Measurements from ENCODE around the gene DPF3.

Gene DPF3

GRCh38 chr14:72888636-72889201, 5.2 kb downstream of the DPF3 start:
- no peak overlapping the region for H3K18ac ChIP-seq (ENCODE audit: low read length)
- no CpG with 5 or more reads among the region's 2 CpGs for WGBS (ENCODE audit: extremely low coverage, insufficient coverage, low lambda C conversion rate)
- H3K9ac ChIP-seq (ENCODE audit: low read length): no peak overlapping the region

GRCh38 chr14:72888192-72888591, 5.7 kb downstream of the DPF3 start:
- Histone ChIP-seq H3K4me3 (ENCODE audit: low read length) (no peak overlapping the region), H4K8ac (ENCODE audit: low read depth, low read length) (no peak overlapping the region), H3K23ac (ENCODE audit: low read length) (no peak overlapping the region), H3K4ac (ENCODE audit: low read depth, low read length) (no peak overlapping the region), H3K4me2 (ENCODE audit: low read length) (no peak overlapping the region), H3K18ac (ENCODE audit: low read length) (no peak overlapping the region), H2AK5ac (ENCODE audit: low read length) (no peak overlapping the region), H3K27ac (ENCODE audit: low read depth, low read length) (no peak overlapping the region), H3K36me3 (ENCODE audit: control insufficient read depth, insufficient read depth, low read length) (no peaks in the 10 kb centered on the region), H2BK5ac (ENCODE audit: low read length) (no peak overlapping the region), H3K79me2 (ENCODE audit: control insufficient read depth, insufficient read depth, low read length) (no peaks in the 10 kb centered on the region), H3K56ac (ENCODE audit: low read length) (no peak overlapping the region), H3K4me1 (ENCODE audit: control insufficient read depth, low read depth, low read length) (peaks cover 5% of the 10 kb centered on the region), H3K27me3 (ENCODE audit: insufficient read depth, low read length, poor library complexity) (peaks cover 25% of the 10 kb centered on the region), H2BK15ac (replicated peaks; ENCODE audit: low read depth) (no peak overlapping the region), H4K5ac (ENCODE audit: low read length) (no peak overlapping the region), H2BK120ac (ENCODE audit: low read depth, low read length) (no peak overlapping the region), H3K9ac (ENCODE audit: low read length) (no peak overlapping the region), H3K79me1 (ENCODE audit: low read length) (no peaks in the 10 kb centered on the region)
- no peak for DNase-seq
- WGBS (ENCODE audit: extremely low coverage, insufficient coverage, low lambda C conversion rate): no CpG with 5 or more reads among the region's 2 CpGs

More at GRCh38 chr14:72888636-72889201, 5.2 kb downstream of the DPF3 start:
- H2AK5ac ChIP-seq (ENCODE audit: low read length): no peak overlapping the region
- no peak overlapping the region for H2BK120ac ChIP-seq (ENCODE audit: low read depth, low read length)
- DNase-seq: no peak
- H4K8ac ChIP-seq (ENCODE audit: low read depth, low read length): no peak overlapping the region
- no peak overlapping the region for H3K27ac ChIP-seq (ENCODE audit: low read depth, low read length)
- H3K4ac ChIP-seq (ENCODE audit: low read depth, low read length): no peak overlapping the region
- no peak overlapping the region for H3K4me3 ChIP-seq (ENCODE audit: low read length)
- no peaks in the 10 kb centered on the region for H3K79me2 ChIP-seq (ENCODE audit: control insufficient read depth, insufficient read depth, low read length)
- peaks cover 5% of the 10 kb centered on the region for H3K4me1 ChIP-seq (ENCODE audit: control insufficient read depth, low read depth, low read length)
- no peak overlapping the region for H2BK5ac ChIP-seq (ENCODE audit: low read length)
- no peaks in the 10 kb centered on the region for H3K36me3 ChIP-seq (ENCODE audit: control insufficient read depth, insufficient read depth, low read length)
- no peak overlapping the region for H3K56ac ChIP-seq (ENCODE audit: low read length)
- no peak overlapping the region for H2BK15ac ChIP-seq (replicated peaks; ENCODE audit: low read depth)
- H3K23ac ChIP-seq (ENCODE audit: low read length): no peak overlapping the region
- no peaks in the 10 kb centered on the region for H3K79me1 ChIP-seq (ENCODE audit: low read length)
- no peak overlapping the region for H3K4me2 ChIP-seq (ENCODE audit: low read length)
- no peak overlapping the region for H4K5ac ChIP-seq (ENCODE audit: low read length)
- peaks cover 25% of the 10 kb centered on the region for H3K27me3 ChIP-seq (ENCODE audit: insufficient read depth, low read length, poor library complexity)

GRCh38 chr14:72887514-72887913, 6.4 kb downstream of the DPF3 start:
- H3K4me3 ChIP-seq (ENCODE audit: low read length): no peak overlapping the region
- H3K4me2 ChIP-seq (ENCODE audit: low read length): no peak overlapping the region
- H3K23ac ChIP-seq (ENCODE audit: low read length): no peak overlapping the region
- no peaks in the 10 kb centered on the region for H3K79me1 ChIP-seq (ENCODE audit: low read length)
- no peak for DNase-seq
- no peaks in the 10 kb centered on the region for H3K36me3 ChIP-seq (ENCODE audit: control insufficient read depth, insufficient read depth, low read length)
- H3K27ac ChIP-seq (ENCODE audit: low read depth, low read length): no peak overlapping the region
- H2BK15ac ChIP-seq (replicated peaks; ENCODE audit: low read depth): no peak overlapping the region
- no peak overlapping the region for H4K8ac ChIP-seq (ENCODE audit: low read depth, low read length)
- no CpG with 5 or more reads among the region's 3 CpGs for WGBS (ENCODE audit: extremely low coverage, insufficient coverage, low lambda C conversion rate)
- no peaks in the 10 kb centered on the region for H3K79me2 ChIP-seq (ENCODE audit: control insufficient read depth, insufficient read depth, low read length)
- no peak overlapping the region for H3K18ac ChIP-seq (ENCODE audit: low read length)
- no peak overlapping the region for H3K9ac ChIP-seq (ENCODE audit: low read length)
- H3K27me3 ChIP-seq (ENCODE audit: insufficient read depth, low read length, poor library complexity): peaks cover 20% of the 10 kb centered on the region
- no peak overlapping the region for H4K5ac ChIP-seq (ENCODE audit: low read length)
- no peak overlapping the region for H3K56ac ChIP-seq (ENCODE audit: low read length)
- peaks cover 5% of the 10 kb centered on the region for H3K4me1 ChIP-seq (ENCODE audit: control insufficient read depth, low read depth, low read length)
- H2BK5ac ChIP-seq (ENCODE audit: low read length): no peak overlapping the region
- no peak overlapping the region for H3K4ac ChIP-seq (ENCODE audit: low read depth, low read length)
- no peak overlapping the region for H2AK5ac ChIP-seq (ENCODE audit: low read length)
- H2BK120ac ChIP-seq (ENCODE audit: low read depth, low read length): no peak overlapping the region

- Histone ChIP-seq H2BK15ac (replicated peaks; ENCODE audit: low read depth) (no peak overlapping the region), H3K23ac (ENCODE audit: low read length) (no peak overlapping the region), H3K27ac (ENCODE audit: low read depth, low read length) (no peak overlapping the region), H3K4me3 (ENCODE audit: low read length) (no peak overlapping the region), H3K56ac (ENCODE audit: low read length) (peak overlapping the region; percentile 38), H3K9ac (ENCODE audit: low read length) (no peak overlapping the region), H2AK5ac (ENCODE audit: low read length) (no peak overlapping the region), H3K4ac (ENCODE audit: low read depth, low read length) (no peak overlapping the region), H3K4me1 (ENCODE audit: control insufficient read depth, low read depth, low read length) (peaks cover 2% of the 10 kb centered on the region), H3K36me3 (ENCODE audit: control insufficient read depth, insufficient read depth, low read length) (no peaks in the 10 kb centered on the region), H2BK120ac (ENCODE audit: low read depth, low read length) (no peak overlapping the region), H3K79me1 (ENCODE audit: low read length) (no peaks in the 10 kb centered on the region), H2BK5ac (ENCODE audit: low read length) (no peak overlapping the region), H3K4me2 (ENCODE audit: low read length) (no peak overlapping the region), H3K27me3 (ENCODE audit: insufficient read depth, low read length, poor library complexity) (no peaks in the 10 kb centered on the region), H4K5ac (ENCODE audit: low read length) (no peak overlapping the region), H3K79me2 (ENCODE audit: control insufficient read depth, insufficient read depth, low read length) (no peaks in the 10 kb centered on the region), H4K8ac (ENCODE audit: low read depth, low read length) (no peak overlapping the region), H3K18ac (ENCODE audit: low read length) (no peak overlapping the region)
- DNase-seq: no peak
- WGBS (ENCODE audit: extremely low coverage, insufficient coverage, low lambda C conversion rate): no CpG with 5 or more reads among the region's 4 CpGs
Measured at GRCh38 chr14:72884386-72884785, 9.5 kb downstream of the DPF3 start.

GRCh38 chr14:72883961-72884360, 9.9 kb downstream of the DPF3 start:
- H2AK5ac ChIP-seq (ENCODE audit: low read length): no peak overlapping the region
- no peaks in the 10 kb centered on the region for H3K27me3 ChIP-seq (ENCODE audit: insufficient read depth, low read length, poor library complexity)
- H3K4me1 ChIP-seq (ENCODE audit: control insufficient read depth, low read depth, low read length): peaks cover 2% of the 10 kb centered on the region
- H3K18ac ChIP-seq (ENCODE audit: low read length): no peak overlapping the region
- no peak overlapping the region for H2BK15ac ChIP-seq (replicated peaks; ENCODE audit: low read depth)
- no peak overlapping the region for H3K27ac ChIP-seq (ENCODE audit: low read depth, low read length)
- no peak overlapping the region for H4K8ac ChIP-seq (ENCODE audit: low read depth, low read length)
- H3K4me3 ChIP-seq (ENCODE audit: low read length): no peak overlapping the region
- no peak overlapping the region for H3K23ac ChIP-seq (ENCODE audit: low read length)
- no peak overlapping the region for H3K4me2 ChIP-seq (ENCODE audit: low read length)
- H3K79me1 ChIP-seq (ENCODE audit: low read length): no peaks in the 10 kb centered on the region
- no peak for DNase-seq
- H3K79me2 ChIP-seq (ENCODE audit: control insufficient read depth, insufficient read depth, low read length): no peaks in the 10 kb centered on the region
- no peak overlapping the region for H3K4ac ChIP-seq (ENCODE audit: low read depth, low read length)
- no peak overlapping the region for H4K5ac ChIP-seq (ENCODE audit: low read length)
- no peaks in the 10 kb centered on the region for H3K36me3 ChIP-seq (ENCODE audit: control insufficient read depth, insufficient read depth, low read length)
- WGBS (ENCODE audit: extremely low coverage, insufficient coverage, low lambda C conversion rate): no CpG with 5 or more reads among the region's 4 CpGs
- H3K56ac ChIP-seq (ENCODE audit: low read length): no peak overlapping the region
- H2BK120ac ChIP-seq (ENCODE audit: low read depth, low read length): no peak overlapping the region
- H2BK5ac ChIP-seq (ENCODE audit: low read length): no peak overlapping the region
- H3K9ac ChIP-seq (ENCODE audit: low read length): no peak overlapping the region

- Histone ChIP-seq H4K5ac (ENCODE audit: low read length) (no peak overlapping the region), H3K36me3 (ENCODE audit: control insufficient read depth, insufficient read depth, low read length) (no peaks in the 10 kb centered on the region), H2BK15ac (replicated peaks; ENCODE audit: low read depth) (no peak overlapping the region), H3K4me3 (ENCODE audit: low read length) (no peak overlapping the region), H4K8ac (ENCODE audit: low read depth, low read length) (no peak overlapping the region), H3K9ac (ENCODE audit: low read length) (no peak overlapping the region), H3K4me1 (ENCODE audit: control insufficient read depth, low read depth, low read length) (peaks cover 2% of the 10 kb centered on the region), H3K23ac (ENCODE audit: low read length) (no peak overlapping the region), H3K18ac (ENCODE audit: low read length) (no peak overlapping the region), H3K4me2 (ENCODE audit: low read length) (no peak overlapping the region), H3K79me2 (ENCODE audit: control insufficient read depth, insufficient read depth, low read length) (no peaks in the 10 kb centered on the region), H2BK5ac (ENCODE audit: low read length) (no peak overlapping the region), H3K27me3 (ENCODE audit: insufficient read depth, low read length, poor library complexity) (no peaks in the 10 kb centered on the region), H3K4ac (ENCODE audit: low read depth, low read length) (no peak overlapping the region), H2BK120ac (ENCODE audit: low read depth, low read length) (no peak overlapping the region), H2AK5ac (ENCODE audit: low read length) (no peak overlapping the region), H3K27ac (ENCODE audit: low read depth, low read length) (no peak overlapping the region), H3K56ac (ENCODE audit: low read length) (no peak overlapping the region), H3K79me1 (ENCODE audit: low read length) (no peaks in the 10 kb centered on the region)
- DNase-seq: no peak
- no CpG with 5 or more reads among the region's 2 CpGs for WGBS (ENCODE audit: extremely low coverage, insufficient coverage, low lambda C conversion rate)
Measured at GRCh38 chr14:72883109-72883508, 10.8 kb downstream of the DPF3 start.
